Omental fat pad (tissue), 4 donors: Measurements from ENCODE around the gene APAF1. TPM values are rescaled to one million over a fixed set of nuclear protein-coding genes. Genes with fewer than 3 reads are reported as not detected.

Experiments used
- ATAC-seq: fragments of 150-250 bp; one replicate; pipeline ENCODE4 v1.9.1; 2016; ENCODE audit warnings: mild to moderate bottlenecking, moderate library complexity; ENCODE audit not compliant: low FRiP score
- DNase-seq: peaks from one replicate; pipeline ENCODE4 v3.0.0-alpha.2; 2019; ENCODE audit warnings: low spot score
- CTCF ChIP-seq, 3 donors: fragments of 450-650 bp; IDR thresholded peaks; one replicate each; pipeline ENCODE4 v1.5.1; 2016 to 2017; ENCODE audit warnings: antibody characterized with exemption in 3 of 3, mild to moderate bottlenecking in 3 of 3, moderate library complexity in 2 of 3
- total RNA-seq, 4 donors: library from RNA; depleted of rRNA; stranded (reverse); fragments of >200 nt; gene quantifications; one replicate each; pipeline ENCODE4 v1.1.0, GENCODE V29; 2016

Gene APAF1
- total RNA-seq, 4 donors from 2014 or later, result 8.4 to 24.3 (median 15.5) TPM

- ATAC-seq (no peak), DNase-seq (no peak)
- no peak for TF ChIP-seq CTCF (IDR thresholded peaks at IDR 0.05)
Measured at GRCh38 chr12:98691351-98691750, 46.3 kb downstream of the APAF1 start.

DNA sequence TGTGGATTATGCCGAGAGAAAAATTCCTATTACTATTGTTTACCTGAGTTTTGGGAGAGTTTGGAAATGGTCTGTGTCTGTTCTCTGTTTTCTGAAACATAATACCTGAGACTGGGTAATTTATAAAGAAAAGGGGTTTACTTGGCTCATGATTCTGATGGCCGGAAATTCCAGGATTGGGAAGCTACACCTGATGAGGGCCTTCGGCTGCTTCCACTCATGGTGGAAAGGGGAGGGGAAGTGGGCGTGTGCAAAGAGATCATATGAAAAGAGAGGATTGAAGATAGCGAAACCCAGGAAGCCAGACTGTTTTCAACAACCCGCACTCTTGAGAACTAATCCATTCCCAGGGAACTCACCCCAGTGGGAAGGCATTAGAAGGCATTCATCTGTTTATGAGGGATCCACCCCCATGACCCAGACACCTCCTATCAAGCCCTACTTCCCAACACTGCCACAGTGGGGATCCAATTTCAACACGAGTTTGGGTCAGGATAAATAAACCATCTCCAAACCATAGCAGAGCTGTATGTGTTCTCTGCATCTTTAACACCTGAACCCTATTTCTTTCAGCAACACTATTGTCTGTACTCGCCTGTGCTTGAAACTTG is 51.1 kb downstream of the APAF1 start:
- DNase-seq (no peak), ATAC-seq (no peak)
- no peak for TF ChIP-seq CTCF (IDR thresholded peaks at IDR 0.05)

GRCh38 chr12:98697209-98697608 is 52.1 kb downstream of the APAF1 start:
- ATAC-seq (no peak), DNase-seq (no peak)
- no peak for TF ChIP-seq CTCF (IDR thresholded peaks at IDR 0.05)

GRCh38 chr12:98698603-98699463 is 53.7 kb downstream of the APAF1 start:
- no peak for TF ChIP-seq CTCF (IDR thresholded peaks at IDR 0.05)
- DNase-seq (no peak), ATAC-seq (peak; percentile 86)

DNA sequence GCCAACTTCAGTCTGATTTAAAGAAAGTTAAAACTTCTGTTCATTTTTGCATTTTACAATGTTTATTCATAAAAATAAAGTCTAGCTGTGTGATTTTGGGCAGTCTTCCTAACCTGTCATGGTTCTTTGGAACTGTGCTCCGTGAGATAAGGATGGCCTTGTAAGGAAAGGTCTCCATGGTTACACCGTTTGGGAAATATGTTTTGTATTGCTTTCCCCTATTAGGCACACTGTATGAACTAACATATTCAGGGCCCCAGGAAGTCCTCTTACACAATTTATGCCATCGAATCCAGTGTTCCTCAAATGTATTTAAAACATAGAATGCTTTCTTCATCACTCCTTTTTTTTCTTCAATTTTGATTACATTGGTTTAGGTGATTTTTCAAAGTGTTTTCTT is 54.5 kb downstream of the APAF1 start:
- no peak for TF ChIP-seq CTCF (IDR thresholded peaks at IDR 0.05)
- ATAC-seq, result no peak
- no peak for DNase-seq

DNA sequence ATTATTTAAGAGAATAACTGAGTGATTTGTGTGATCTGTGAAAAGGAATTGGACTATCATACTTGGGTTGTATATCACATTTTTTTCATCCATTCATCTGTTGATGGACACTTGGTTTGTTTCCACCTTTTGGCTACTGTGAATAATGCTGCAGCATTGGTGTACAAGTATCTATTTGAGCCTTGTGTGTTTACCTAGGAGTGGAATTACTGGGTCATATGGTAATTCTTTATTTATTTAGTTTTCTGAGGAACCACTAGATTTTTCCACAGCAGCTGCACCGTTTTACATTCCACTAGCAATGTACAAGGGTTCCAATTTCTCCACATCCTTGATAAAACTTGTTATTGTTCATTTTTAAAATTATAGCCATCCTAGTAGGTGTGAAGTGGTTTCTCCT is 56.1 kb downstream of the APAF1 start:
- no peak for DNase-seq
- TF ChIP-seq CTCF (IDR thresholded peaks at IDR 0.05), result no peak
- ATAC-seq, result no peak

GRCh38 chr12:98709022-98709421 is 63.9 kb downstream of the APAF1 start:
- TF ChIP-seq CTCF (IDR thresholded peaks at IDR 0.05), result no peak
- DNase-seq, result no peak
- no peak for ATAC-seq
